IPS DF 4.7 (cell line): Measurements from ENCODE around the gene IL17REL.

ENCODE experiments used
- DNase-seq: peaks from one replicate; pipeline ENCODE4 v3.0.0-alpha.2; 2013; ENCODE audit warnings: low spot score; ENCODE audit errors: extremely low read depth

The IL17REL gene

GRCh38 chr22:50046481-50047245, 34.1 kb upstream of the IL17REL start:
- no peak for DNase-seq

DNA sequence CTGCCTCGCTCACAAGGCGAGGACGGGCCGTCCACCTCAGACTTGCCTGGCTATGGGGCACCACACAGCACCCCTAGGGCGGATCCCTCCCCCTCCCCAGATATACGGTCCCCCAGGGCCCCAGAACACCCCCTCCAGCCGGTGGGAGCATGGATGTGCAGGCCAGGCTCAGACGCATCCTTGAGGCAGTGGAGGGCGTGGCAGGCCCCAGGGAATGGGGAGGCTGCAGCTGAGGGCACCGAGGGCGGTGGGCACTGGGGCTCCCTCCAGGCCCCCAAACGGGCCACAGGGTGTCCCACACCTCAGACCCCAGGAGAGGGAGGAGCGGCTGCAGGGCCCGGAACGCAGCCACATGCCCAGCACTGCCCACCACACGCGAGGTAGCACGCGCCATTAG, 33.5 kb upstream of the IL17REL start:
- no peak for DNase-seq

DNA sequence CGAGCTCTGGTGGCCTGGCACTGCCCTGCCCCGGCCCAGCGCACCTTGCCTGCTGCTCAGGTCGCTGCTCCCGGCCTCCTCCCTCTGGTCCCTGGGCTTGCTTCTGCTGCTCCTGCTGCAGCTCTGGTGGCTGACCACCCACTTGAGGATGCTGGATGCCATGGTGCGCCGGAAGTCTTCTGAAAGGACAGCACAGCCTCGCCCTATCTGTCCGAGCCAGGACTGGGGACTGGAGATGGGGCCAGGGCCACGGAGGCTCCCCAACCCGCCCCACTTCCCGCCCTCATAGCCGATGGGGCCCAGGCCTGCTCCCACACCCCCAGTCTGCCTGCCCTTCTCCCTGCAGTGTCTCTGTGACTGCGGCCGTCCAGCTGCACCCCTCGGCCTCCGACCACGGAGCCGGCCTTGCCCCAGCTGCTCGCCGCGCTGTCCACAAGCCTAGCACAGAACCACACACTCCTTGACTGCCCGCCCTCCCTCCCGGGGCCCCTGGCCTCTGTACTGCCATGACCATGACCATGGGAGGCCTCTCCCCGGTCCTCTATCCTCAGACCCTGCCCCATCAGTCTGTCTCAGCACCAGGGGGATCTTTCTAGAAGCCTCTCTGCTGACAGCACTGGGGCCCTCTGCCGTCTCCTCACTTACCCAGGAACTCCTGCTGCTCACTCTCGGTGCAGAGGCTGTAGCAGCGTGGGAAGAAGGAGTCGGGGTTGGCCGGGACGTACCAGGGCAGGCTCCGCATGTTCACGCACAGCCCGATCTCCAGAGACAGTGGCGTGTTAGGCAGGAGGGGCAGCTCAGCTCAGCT, 32.9 kb upstream of the IL17REL start:
- DNase-seq, result no peak

DNA sequence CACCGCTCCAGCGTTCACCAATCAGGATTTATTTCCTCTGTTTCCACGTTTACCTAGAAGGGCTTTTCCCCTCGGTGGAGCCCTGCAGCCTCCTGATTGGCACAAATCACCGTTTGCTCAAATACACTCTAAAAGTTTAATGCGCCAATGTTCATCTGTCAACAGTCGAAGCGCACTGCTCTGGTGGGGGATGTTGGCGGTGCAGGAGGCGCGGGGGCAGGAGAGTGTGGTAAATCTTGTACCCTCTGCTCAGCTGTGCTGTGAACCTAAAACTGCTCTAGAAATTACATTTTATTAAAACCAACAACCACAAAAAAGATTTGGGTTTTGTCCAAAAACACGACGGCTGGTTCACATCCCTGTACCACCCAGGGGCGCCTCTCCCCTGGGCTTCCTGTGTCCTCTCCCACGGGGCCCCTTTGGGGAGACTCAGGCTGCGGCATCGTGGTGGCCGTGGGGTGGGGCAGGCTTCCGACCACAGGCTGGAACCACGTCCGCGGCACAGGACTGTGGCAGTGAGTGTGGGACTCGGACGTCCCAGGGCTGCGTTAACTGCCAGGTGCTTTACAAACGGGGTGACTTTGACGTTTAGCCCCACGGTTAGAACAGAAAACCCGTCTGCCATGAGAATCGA, 32.0 kb upstream of the IL17REL start:
- no peak for DNase-seq

DNA sequence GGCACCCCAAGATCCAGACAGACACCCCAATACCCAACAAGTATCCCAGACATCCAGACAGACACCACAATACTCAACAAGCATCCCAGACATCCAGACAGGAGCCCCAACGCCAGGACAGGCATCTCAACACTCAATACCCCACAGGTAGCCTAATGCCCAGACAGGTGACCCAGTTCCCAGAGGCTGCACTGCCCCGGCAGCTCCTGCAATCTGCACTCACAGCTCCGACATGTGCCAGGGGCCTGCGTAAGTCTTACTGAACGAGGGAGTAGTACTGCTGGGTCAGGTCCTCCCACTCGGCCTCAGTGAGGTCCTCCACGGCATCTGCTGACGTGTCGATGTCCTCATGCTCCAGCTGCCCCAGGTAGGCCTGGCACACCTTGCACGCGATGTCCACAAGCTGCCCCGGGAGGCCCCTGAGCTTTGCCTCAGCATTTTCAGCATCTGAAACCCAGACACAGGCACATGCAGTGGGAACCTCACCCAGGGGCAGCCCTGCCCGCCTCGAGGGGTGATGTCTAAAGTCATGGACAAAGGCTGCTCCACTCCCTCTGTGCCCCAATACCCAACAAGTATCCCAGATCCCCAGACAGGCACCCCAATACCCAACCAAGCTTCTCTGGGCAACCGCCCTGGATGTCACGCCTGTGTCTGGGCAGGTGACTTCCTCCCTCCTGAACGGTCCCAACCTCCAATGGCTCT, 28.9 kb upstream of the IL17REL start:
- no peak for DNase-seq

- DNase-seq, result no peak
These were observed 28.2 kb upstream of the IL17REL start for GRCh38 chr22:50040717-50041116.

- DNase-seq, result no peak
These were observed 27.3 kb upstream of the IL17REL start for GRCh38 chr22:50039669-50040443.

DNA sequence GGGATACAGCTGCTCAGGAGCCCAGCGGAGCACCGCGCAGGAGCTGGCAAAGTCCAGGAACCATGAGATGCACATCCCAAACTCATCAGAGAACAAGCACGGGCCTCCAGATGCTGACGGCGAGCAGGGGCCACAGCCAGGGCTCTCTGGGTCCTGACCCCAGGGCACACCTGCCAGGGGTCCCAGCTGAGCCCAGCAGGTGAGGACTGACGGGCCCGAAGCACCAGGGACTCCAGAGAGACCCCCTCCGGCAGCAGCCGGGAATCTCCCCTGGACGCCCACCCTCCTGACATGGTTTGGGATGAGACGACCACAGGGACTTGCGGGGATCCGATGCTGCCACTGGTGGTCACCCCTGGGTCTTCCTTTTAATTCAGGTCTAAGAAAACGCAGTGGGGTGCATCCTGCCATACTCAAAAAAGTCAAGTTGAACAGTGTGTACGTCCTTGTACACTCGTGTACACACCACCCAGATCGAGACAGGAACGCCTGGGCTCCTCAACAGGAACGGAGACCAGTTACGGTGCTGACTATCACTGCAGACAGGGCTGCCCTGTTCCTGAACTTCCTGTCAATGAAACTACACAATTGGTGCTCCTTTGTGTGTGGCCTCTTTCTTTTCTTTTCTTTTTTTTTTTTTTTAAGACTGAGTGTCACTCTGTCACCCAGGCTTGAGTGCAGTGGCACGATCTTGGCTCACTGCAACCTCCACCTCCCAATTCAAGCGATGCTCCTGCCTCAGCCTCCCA, 23.6 kb upstream of the IL17REL start:
- DNase-seq, result no peak

- DNase-seq, result no peak
These were observed 22.7 kb upstream of the IL17REL start for GRCh38 chr22:50035131-50035881.

DNA sequence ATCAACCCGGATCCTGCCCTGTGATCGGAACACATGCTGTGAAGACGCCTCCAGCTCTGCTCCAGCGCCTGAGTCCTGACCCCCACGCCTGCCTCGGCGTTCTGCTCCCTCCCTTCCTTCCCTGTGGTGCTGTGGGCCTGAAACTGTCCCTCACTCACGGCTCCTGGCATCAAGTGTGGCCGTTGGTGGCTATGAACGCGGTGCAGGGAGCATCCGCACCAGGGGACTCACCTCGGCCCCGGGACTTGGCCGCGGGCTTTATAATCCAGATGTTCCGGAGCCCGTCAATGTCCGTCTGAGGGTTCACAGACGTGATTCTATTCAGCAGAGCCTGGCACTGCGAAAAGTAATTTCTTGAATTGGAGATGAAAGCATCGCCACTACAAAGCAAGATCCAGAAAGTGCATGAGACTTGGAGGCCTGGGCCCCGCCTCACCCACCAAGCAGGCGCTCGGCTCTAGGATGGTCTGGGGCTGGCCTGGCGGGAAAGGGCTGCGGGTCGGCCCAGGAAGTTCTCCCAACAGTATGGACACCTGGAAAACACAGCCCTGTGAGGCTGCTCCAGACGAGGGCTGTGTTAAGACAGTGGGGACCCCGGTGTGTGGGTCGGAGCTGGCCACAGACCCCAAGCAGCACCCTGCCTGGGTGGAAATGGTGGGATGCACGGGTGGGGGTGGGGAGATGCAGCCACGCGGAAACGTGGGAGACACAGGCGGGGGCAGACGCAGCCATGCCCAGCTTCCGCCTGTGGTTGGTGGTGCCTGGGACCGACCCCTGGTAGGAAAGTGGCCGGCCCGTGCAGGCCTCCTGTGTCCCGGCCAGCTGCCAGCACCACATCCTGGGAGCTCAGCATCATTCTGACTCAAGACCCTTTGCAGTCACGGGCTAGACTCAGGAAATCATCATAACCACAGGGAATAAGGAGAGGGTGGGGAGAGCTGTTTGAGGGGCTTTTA, 21.8 kb upstream of the IL17REL start:
- DNase-seq, result no peak

- no peak for DNase-seq
These were observed 20.5 kb upstream of the IL17REL start for GRCh38 chr22:50032941-50033601.

GRCh38 chr22:50032109-50032871, 19.7 kb upstream of the IL17REL start:
- no peak for DNase-seq

GRCh38 chr22:50031189-50032091, 18.9 kb upstream of the IL17REL start:
- no peak for DNase-seq

DNA sequence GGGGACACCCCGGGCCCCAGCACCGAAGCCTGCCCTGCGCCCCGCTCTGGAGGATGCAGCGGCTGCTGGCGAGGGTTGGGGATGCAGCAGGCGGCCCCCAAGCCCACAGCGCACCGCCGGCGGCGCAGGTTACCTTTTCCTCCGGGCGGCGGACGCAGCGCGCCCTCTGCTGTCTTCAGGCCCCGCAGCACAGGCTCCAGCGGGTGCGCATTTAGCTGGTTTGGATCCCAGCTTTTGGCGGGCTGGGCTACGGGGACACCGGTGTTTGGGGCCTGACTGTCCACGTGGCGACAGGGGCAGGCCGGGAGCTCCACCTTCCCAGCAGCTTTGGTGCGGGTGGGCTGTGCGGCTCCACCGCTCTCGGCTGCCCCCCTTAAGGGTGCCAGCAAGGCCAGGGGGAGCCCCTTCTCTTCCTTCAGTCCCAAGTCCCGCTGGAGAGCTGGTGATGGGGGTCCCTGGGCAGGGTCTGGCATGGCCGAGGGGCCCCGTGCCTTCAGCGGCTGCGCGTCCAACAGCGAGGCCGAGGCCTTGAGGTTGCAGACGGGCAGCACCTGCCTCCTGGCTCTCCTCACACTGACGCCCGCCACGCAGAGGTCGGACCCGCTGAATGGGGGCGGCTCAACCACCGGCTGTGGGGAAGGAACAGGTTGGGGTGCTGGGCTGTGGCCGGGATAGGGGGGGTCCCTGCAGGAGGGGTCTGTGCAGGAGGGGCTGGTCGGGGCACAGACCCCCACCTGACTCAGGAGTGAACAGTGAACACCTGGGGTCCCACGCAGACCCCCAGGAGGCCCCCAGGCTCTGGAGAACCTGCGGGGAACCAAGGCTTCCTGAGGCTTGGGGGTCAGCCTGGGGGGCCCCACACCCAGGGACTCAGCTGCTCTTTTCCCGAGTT, 18.0 kb upstream of the IL17REL start:
- DNase-seq, result peak; percentile 49
